NB4 (cell line): Measurements from ENCODE around the gene SNTG2.
A peak's percentile ranks its signal among the peaks of the same experiment; 100 is the strongest.

Experiments used
- DNase-seq: peaks from one replicate; pipeline ENCODE4 v3.0.0; 2010; ENCODE audit warnings: low read depth
- H3K4me3 ChIP-seq: one replicate; pipeline ENCODE4 v1.5.1; 2011; ENCODE audit warnings: mild to moderate bottlenecking, low read depth, low read length, moderate library complexity
- CTCF ChIP-seq: IDR thresholded peaks from one replicate; pipeline ENCODE4 v1.5.1; 2012; ENCODE audit warnings: low read depth, low read length
- MAX ChIP-seq: IDR thresholded peaks from 2 replicates; pipeline ENCODE4 v1.6.1; 2011; ENCODE audit warnings: low read depth, low read length
- MYC ChIP-seq: IDR thresholded peaks from 2 replicates; pipeline ENCODE4 v1.6.1; 2011; ENCODE audit warnings: low read depth, low read length
- POLR2A ChIP-seq: IDR thresholded peaks from 2 replicates; pipeline ENCODE4 v1.6.1; 2011; ENCODE audit warnings: mild to moderate bottlenecking; ENCODE audit not compliant: insufficient read length; ENCODE audit errors: extremely low read depth

The SNTG2 gene

GRCh38 chr2:989781-990467, 39.3 kb downstream of the SNTG2 start:
- no peak overlapping the region for H3K4me3 ChIP-seq
- no peak for DNase-seq
- TF ChIP-seq MYC = no peak
- no peak for TF ChIP-seq CTCF
- TF ChIP-seq POLR2A = no peak
- TF ChIP-seq MAX = no peak

- DNase-seq = no peak
- no peak for TF ChIP-seq POLR2A
- no peak for TF ChIP-seq CTCF
- no peak for TF ChIP-seq MAX
- TF ChIP-seq MYC = no peak
Measured at GRCh38 chr2:990970-991369, 40.3 kb downstream of the SNTG2 start.

GRCh38 chr2:1002350-1002749, 51.7 kb downstream of the SNTG2 start:
- H3K4me3 ChIP-seq = no peak overlapping the region
- no peak for DNase-seq
- no peak for TF ChIP-seq MAX

More at GRCh38 chr2:990970-991369, 40.3 kb downstream of the SNTG2 start:
- H3K4me3 ChIP-seq = no peak overlapping the region

- no peak overlapping the region for H3K4me3 ChIP-seq
- no peak for DNase-seq
- no peak for TF ChIP-seq MAX
- no peak for TF ChIP-seq CTCF
Measured at GRCh38 chr2:1004398-1004797, 53.7 kb downstream of the SNTG2 start.

- DNase-seq = peak; percentile 46
- H3K4me3 ChIP-seq = no peak overlapping the region
- TF ChIP-seq POLR2A (no peak), CTCF (no peak), MAX (no peak), MYC (no peak)
Measured at GRCh38 chr2:1010415-1010930, 59.8 kb downstream of the SNTG2 start.

- H3K4me3 ChIP-seq = no peak overlapping the region
- TF ChIP-seq MAX (no peak), POLR2A (no peak), CTCF (no peak), MYC (no peak)
- no peak for DNase-seq
Measured at GRCh38 chr2:1011006-1011405, 60.4 kb downstream of the SNTG2 start.
